SK-N-SH (cell line): ENCODE measurements around the gene CLEC16A.

Experiments
- FOXJ3 ChIP-seq: sonication (generic); formaldehyde crosslinking; IDR thresholded peaks from 2 replicates; pipeline ENCODE4 v1.5.1; 2020; ENCODE audit warnings: mild to moderate bottlenecking, missing genetic modification reagents
- IRF3 ChIP-seq: fragments of 150-350 bp; IDR thresholded peaks from 2 replicates; pipeline ENCODE4 v1.6.1; 2016; ENCODE audit warnings: mild to moderate bottlenecking, low read depth, low read length
- RAD21 ChIP-seq: IDR thresholded peaks from 2 replicates; pipeline ENCODE4 v1.6.1; 2012; ENCODE audit warnings: mild to moderate bottlenecking, low read length
- TF ChIP-seq, protein P1 (sequence below): fragments of 200-600 bp; sonication (generic); IDR thresholded peaks from 2 replicates; pipeline ENCODE4 v1.6.1; 2017; ENCODE audit warnings: antibody characterized with exemption, mild to moderate bottlenecking, moderate library complexity

GRCh38 chr16:10969615-10970014 is 25.3 kb downstream of the CLEC16A start:
- TF ChIP-seq FOXJ3: no peak
- TF ChIP-seq IRF3: no peak
- TF ChIP-seq, protein P1, sequence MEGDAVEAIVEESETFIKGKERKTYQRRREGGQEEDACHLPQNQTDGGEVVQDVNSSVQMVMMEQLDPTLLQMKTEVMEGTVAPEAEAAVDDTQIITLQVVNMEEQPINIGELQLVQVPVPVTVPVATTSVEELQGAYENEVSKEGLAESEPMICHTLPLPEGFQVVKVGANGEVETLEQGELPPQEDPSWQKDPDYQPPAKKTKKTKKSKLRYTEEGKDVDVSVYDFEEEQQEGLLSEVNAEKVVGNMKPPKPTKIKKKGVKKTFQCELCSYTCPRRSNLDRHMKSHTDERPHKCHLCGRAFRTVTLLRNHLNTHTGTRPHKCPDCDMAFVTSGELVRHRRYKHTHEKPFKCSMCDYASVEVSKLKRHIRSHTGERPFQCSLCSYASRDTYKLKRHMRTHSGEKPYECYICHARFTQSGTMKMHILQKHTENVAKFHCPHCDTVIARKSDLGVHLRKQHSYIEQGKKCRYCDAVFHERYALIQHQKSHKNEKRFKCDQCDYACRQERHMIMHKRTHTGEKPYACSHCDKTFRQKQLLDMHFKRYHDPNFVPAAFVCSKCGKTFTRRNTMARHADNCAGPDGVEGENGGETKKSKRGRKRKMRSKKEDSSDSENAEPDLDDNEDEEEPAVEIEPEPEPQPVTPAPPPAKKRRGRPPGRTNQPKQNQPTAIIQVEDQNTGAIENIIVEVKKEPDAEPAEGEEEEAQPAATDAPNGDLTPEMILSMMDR: no peak
- no peak for TF ChIP-seq RAD21
